ENCODE measurements around the gene LAMA3. TPM values are rescaled to one million over a fixed set of nuclear protein-coding genes. Genes with fewer than 3 reads are reported as not detected.

The LAMA3 gene
- total and polyA plus RNA-seq, 2 of the 13 experiments (the other 11 are each of a cell fraction or from before 2014, with no cell fraction given), result 0.45 to 2.2 TPM

DNA sequence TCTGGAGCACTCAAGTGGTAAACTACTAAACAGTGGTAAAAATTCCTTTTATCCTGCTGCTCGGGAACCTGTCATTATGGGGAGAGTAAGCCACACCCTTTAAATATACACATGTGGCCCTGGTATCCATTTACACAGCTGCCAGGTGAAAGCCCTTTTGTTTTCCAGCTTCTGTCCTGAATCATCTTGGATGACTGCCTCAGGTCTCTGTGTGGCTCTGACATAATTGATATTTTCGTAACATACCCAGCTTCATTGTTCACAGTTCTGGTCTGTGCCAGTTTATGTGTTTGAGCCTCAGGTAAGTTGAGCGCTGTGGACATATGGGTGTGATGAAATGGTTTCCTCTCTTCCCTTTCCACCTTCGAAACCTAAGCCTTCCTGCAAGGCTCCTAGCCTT, 309.6 kb downstream of the LAMA3 start (continued):
- TF ChIP-seq, protein P1, sequence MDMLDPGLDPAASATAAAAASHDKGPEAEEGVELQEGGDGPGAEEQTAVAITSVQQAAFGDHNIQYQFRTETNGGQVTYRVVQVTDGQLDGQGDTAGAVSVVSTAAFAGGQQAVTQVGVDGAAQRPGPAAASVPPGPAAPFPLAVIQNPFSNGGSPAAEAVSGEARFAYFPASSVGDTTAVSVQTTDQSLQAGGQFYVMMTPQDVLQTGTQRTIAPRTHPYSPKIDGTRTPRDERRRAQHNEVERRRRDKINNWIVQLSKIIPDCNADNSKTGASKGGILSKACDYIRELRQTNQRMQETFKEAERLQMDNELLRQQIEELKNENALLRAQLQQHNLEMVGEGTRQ (IDR thresholded peaks at IDR 0.05; ENCODE audit: low read depth, low read length), result no peak
- TF ChIP-seq, protein P1 (CRISPR knock-in tag; IDR thresholded peaks at IDR 0.05; ENCODE audit: borderline replicate concordance), result no peak
- TF ChIP-seq, protein P2, sequence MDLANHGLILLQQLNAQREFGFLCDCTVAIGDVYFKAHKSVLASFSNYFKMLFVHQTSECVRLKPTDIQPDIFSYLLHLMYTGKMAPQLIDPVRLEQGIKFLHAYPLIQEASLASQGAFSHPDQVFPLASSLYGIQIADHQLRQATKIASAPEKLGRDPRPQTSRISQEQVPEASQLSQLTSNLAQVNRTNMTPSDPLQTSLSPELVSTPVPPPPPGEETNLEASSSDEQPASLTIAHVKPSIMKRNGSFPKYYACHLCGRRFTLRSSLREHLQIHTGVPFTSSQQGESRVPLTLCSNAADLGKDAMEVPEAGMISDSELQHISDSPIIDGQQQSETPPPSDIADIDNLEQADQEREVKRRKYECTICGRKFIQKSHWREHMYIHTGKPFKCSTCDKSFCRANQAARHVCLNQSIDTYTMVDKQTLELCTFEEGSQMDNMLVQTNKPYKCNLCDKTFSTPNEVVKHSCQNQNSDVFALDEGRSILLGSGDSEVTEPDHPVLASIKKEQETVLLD (CRISPR knock-in tag; IDR thresholded peaks at IDR 0.05; ENCODE audit: low read depth), result no peak
- TF ChIP-seq, protein P3, sequence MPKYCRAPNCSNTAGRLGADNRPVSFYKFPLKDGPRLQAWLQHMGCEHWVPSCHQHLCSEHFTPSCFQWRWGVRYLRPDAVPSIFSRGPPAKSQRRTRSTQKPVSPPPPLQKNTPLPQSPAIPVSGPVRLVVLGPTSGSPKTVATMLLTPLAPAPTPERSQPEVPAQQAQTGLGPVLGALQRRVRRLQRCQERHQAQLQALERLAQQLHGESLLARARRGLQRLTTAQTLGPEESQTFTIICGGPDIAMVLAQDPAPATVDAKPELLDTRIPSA (CRISPR knock-in tag; IDR thresholded peaks at IDR 0.05; ENCODE audit: borderline replicate concordance), result no peak
- TF ChIP-seq ZBTB44 (CRISPR knock-in tag; IDR thresholded peaks at IDR 0.05) (no peak), ZMYM4 (CRISPR knock-in tag; IDR thresholded peaks at IDR 0.05) (no peak), TFDP2 (CRISPR knock-in tag; IDR thresholded peaks at IDR 0.05) (no peak)
